GM21717 (cell line): ENCODE results near the gene KLK4.
"Not testable (repeated sequence)": the region's sequence is repeated elsewhere in the genome, so short reads cannot be mapped to it uniquely, and the experiment has no call there.

ENCODE experiments used
- ATAC-seq: cut with Tn5 transposase; IDR thresholded peaks from one replicate; pipeline ENCODE4 v1.9.1; 2021; ENCODE audit warnings: mild to moderate bottlenecking, moderate library complexity; ENCODE audit not compliant: unreplicated experiment

KLK4 gene

DNA sequence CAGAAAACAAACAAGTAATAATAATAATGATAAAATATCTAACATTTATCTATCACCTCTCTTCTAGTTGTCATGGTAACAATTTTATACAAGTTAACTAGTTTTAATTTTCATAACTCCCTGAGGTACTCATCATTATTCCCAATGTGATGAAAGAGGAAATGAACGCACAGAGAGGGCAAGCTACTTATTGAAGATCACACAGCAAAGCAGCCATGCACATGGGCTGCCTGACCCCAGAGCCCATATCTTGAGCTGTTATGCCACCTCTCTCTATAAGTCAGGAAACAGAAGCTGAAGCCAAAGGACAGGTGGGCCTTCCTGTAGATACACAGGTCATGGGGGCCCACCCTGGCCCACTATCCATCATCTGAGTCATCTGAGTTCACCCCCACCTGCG is 4.9 kb upstream of the KLK4 start:
- ATAC-seq: no peak

DNA sequence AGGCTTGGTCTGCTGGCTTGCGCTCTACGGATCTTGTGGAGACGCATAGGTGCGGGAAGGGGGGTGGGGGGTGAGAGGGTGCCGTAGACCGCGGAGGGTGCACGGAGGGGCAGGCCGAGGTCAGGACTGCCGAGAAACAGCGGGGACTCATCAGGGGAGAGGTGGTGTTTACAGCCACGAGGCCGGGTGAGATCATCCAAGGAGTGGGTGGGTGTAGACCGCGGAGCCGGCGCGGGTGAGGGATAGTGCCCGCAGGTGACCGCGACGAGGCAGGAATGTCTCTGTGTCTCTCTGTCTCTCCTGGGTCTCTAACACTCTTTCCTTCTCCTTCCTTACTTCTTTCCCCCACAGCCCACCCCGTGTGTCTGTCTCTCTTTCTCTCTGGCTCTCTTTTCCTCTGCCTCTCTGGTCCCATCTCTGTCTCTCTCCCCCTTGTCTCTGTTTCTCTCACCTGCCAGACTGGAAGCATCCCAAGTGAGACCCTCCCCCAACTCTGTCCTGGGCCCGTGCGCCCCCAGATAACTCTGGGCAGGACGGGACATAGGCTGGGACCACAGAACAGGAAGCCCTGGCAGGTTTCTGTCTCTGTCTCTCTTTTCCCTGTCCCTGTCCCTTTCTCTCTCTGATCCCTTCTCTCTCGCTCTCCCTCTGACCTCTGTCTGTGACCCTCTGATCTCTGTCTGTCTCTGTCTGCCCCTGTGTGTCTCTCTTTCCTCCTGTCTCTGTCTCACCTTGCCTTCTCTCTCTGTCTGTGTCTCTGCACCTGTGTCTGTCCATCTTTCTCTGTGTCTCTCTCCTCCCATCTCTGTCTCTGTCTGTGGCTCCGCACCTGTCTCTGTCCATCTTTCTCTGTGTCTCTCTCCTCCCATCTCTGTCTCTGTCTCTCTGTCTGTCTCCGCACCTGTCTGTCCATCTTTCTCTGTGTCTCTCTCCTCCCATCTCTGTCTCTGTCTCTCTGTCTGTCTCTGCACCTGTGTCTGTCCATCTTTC is 1.8 kb upstream of the KLK4 start:
- ATAC-seq: no peak

DNA sequence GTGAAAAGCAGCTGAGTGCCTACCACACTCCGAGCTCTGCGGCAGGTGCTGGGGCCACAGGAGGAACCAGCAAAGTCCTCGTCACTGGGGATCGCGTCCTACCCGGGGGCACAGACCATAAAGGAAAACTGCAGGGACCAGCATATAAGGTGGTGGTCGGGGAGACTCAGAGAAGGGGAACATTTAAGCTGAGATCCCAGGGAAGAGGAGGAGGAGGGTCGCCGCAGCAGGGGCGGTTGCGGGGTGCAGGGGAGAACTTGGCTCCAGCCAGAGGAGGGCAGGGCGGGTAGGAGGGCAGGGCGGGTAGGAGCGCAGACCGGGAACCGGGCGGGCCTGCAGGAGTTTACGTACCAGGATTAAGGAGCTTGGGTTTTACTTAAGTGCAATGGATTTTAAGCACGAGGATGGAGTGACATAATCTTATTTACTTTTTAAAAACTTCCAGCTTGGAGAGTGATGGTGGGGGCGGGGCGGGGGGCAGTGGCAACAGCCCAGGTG is 956 bp upstream of the KLK4 start:
- no peak for ATAC-seq

DNA sequence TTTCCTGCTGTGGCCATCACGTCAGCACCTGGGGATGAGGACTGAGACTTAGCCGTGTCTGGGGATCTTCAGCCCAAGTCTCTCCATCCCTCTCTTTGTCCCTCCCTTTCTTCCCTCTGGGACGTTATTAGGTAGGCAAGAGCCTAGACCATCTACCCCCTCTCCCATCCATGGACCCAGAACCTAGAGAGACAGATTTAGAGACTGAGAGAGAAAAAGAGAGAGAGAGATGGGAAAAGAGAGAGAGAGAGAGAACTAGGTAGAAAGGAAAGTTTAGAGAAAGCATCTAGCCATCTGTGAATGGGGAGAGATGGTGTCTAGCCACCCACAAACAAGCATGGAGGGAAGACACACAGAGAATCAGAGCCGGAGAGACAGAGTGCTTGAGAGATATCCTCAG is 473 bp downstream of the KLK4 start:
- ATAC-seq: no peak

DNA sequence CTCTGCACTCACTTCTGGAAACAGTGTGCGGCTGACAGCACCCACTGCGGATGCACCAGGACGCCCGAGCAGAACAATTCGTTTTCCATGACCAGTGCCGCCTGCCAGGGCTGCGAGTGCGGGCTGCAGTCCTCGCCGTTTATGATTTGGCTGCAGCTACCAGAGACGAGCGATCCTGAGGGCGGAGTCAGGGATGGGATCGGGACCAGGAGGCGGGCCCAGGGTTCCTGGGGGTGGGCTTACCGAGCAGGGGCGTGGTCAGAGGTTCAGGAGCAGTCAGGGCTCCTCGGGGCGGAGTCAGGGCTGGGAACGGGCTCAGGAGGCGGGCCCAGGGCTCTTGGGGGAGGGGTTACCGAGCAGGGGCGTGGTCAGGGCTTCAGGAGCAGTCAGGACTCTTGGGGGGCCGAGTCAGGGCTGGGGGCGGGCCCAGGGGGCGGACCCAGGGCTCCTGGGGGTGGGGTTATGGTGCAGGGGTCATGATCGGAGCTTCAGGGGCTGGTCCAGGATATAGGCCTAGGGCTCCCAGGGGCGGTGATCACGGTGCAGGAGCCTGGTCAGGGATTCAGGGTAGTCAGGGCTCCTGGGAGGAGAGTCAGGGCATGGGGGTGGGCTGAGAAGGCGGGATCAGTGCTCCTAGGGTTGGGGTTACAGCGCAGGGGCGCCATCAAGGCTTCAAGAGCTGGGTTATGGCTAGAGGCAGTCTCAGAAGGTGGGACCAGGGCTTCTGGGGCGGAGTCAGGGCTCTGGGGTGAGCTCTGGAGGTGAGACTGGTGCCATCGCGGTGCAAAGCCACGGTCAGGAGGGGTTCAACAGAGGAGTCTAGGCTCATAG is 1.7 kb downstream of the KLK4 start:
- ATAC-seq: no peak

DNA sequence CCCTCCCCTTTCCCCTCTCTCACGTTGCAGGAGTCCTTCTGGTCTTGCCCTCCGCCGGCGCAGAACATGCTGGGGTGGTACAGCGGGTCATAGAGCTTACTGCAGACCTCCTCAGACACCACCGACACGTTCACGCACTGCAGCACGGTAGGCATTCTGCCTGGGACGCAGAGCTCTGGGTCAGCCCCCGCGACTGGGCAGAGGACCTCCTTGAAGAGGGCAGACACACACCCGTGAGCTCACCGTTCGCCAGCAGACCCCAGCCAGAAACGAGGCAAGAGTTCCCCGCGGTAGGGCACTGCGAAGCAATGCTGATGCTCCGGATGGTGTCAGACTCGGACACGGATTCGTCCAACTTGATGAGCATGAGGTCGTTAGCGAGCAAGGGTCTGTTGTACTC is 2.9 kb downstream of the KLK4 start:
- ATAC-seq: no peak

DNA sequence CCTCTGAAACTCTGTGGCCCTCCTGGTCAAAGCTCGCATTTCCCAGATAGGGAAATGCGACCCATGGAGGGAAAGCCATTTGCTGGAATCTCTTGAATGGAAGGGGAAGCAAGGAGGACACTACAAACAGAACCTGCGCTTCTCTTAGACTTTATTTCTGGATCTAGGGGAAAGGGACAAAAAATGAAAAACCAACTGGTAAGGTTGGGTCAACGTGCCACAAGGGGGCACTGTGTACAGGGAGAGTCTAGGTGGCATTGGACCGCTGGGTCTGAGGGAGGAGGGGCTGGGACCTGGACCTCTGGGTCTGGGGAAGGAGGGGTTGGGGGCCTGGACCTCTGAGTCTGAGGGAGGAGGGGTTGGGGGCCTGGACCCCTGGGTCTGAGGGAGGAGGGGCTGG is 5.0 kb downstream of the KLK4 start:
- ATAC-seq: no peak

DNA sequence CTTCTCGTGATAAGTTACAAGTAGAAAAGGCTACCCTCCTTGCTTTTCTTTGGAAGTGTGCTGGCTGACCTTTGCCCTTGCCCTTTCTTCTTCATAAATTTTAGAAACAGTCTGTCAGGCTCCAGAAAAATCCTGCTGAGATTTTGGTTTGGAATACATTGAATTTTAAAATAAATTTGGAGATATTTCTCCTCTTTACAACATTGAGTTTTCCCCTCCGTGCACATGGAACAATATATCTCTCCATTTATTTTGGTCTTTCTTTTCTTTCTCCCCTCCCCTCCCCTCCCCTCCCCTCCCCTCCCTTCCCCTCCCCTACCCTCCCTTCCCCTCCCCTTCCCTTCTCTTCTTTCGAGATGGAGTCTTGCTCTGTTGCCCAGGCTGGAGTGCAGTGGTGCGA is 8.6 kb downstream of the KLK4 start:
- ATAC-seq: no peak

DNA sequence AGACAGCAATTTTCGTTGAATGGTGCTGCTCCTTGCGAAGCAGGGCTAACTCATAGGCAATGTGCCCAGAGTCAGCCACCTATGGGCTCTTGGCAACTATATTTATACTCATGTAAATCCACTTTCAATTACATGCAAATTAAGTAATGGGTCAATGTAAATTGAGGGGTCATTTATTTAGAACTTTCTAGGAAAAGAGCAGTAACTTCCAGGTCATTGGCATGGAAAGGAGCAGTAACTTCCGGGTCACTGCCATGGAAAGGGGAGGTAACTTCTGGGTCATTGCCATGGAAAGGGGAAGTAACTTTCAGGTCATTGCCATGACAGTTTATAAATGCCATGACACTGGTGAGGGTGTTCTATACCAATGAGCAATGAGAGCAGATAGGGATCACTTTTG is 11.6 kb downstream of the KLK4 start:
- ATAC-seq: no peak

DNA sequence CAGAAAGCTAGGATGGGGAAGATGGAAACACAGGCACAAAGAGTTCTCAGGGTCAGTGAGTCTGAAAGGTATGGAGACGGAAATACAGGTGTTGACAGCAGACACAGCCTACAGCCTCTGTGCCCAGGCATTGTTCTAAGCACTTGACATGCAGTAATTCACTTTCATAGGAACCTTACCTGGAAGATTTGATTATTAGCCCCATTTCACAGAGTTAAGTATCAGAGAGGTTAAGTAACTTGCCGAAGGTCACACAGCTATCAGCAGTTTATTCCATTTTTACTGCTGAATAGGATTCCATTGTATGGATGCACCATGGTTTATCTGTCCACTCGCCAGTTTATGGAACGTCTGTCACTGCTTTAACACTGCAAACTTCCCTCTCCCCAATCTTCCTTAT is 13.2 kb downstream of the KLK4 start:
- no peak for ATAC-seq

DNA sequence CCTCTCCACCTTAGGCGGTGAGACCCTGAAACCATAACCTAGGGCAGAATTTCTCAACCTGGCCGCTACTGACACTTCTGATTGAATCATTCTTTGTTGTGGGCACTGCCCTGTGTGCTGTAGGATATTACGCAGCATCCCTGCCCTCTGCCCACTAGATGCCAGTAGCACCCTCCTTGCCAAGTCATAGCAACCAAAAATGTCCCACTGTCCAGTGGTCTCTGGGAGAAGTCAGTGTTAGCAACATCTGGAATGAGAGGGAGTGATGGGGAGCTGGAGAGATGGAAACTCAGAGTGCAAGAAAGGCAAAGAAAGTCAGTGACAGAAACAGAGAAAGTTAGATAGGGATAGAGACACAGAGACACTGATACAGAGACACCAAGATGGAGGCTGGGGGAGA is 13.6 kb downstream of the KLK4 start:
- ATAC-seq: no peak

DNA sequence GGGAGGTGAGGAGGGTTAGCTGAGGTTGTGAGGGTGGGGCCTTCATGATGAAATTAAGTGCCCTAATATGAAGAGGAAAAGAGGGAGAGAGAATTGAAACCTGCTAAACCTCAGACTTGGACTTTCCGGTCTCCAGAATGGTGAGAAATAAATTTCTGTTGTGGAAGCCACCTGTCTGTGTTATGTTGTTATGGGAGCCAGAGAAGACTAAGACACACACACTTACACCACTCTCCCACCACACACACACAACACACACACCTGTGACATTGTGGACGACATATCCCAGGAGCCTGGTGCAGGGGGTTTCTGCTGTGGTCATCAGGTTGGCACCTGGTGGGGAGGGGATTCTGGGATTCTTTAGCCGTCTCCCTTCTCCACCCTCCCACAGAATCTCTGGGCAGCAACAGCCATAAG is 14.0 kb downstream of the KLK4 start:
- ATAC-seq: peak; percentile 22

DNA sequence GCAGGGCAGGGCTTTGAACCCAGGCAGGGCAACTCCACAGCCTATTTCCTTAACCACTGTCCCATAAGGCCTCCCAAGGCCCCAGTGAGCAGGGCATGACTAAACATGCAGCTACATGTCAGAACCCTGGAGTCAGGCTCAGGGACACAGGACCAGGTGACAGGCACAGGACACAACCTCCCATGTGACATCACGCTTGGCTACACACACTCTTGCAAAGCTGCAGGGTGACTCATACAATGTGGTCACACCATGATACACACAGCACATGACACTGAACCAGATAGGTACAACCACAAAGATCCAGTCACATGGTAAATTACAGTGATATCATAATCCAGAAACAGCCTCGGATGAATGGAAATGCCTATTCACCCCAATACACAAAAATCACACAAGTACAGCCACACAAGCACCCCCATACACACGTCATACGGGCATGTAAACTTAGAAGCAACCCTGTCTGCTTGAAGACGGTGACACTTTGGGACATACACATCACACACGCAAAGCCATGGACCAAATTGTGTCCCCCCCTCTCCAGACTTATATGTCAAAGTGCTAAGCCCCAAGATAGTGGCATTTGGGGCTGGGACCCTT is 14.5 kb downstream of the KLK4 start:
- ATAC-seq: peak; percentile 69

DNA sequence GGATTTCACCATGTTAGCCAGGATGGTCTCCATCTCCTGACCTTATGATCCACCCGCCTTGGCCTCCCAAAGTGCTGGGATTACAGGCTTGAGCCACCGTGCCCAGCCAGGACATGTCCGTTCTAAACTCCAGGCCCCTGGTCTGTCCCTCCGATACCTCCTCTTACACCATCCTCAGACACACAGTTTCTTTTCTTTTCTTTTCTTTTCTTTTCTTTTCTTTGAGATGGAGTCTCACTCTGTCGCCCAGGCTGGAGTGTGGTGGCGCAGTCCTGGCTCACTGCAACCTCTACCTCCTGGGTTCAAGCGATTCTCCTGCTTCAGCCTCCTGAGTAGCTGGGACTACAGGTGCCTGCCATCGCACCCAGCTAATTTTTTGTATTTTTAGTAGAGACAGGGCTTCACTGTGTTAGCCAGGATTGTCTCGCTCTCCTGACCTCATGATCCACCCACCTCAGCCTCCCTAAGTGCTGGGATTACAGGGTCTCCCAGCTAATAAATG is 15.1 kb downstream of the KLK4 start:
- not testable (repeated sequence) for ATAC-seq

DNA sequence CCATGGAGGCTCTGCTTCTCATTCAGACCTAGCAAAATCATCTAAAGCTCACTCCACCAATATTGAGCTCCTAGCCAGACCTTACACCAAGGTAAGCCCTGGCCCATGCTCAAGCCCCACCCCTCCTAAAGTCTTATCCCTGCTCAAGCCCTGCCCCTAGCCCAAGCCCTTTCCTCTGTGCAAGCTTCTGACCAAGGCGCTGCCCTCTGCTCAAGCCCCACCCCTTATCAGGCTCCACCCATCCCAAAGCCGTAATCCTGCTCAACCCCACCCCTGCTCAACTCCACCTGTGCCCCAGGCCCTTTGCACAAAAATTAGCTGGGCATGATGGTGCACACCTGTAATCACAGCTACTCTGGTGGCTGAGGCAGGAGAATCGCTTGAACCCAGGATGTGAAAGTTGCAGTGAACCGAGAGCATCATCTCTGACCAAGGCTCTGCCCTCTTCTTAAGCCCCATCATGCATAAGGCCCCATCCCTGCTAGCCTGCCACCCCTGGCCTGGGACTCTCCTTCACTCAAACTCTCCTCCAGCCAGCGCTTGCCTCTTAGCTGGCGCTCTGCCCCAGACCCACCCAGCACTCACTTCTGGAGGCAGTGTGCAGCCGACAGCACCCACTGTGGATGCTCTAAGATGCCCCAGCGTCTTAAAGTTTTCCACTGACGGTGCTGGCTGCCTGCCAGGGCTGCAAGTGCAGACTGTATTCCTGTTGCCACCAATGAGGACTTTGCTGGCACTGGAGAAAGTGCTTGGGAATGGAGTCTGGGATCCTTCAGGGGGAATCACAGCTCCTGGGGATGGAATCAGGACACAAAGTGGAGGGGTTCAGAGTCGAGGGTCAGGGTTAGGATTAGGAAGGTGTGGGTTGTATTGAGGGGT is 16.5 kb downstream of the KLK4 start:
- no peak for ATAC-seq

DNA sequence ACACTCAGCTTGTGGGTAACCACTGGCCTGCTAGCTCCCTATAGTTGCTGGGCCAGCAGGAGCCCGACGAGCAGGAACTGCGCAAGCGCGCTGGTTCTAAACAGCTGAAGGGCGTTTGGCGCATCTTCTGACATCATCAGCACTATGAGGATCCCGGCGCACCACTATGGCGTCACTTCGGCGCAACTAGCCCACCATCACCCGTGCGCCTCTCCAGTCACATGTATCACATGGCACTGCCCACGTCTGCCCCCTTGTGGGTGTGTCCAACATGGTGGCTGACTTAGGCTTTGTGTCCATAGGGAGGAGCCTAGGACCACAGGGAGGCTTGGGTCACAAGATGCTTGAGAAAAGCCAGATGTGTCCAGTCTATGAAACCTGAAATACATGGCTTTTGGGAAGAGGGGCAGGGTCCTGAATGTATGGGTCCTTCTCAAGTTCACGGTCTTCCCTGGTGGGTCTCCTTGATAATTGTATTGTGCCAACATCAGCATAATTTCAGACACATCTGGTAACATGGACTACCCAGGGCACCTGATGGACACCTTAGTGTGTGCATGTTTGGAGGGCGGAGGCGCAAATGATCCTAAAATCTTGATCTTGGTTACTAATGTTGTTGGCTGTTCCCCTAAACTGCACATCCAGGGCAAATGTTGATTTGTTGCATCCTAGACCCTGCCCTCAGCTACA is 18.0 kb downstream of the KLK4 start:
- ATAC-seq: no peak

DNA sequence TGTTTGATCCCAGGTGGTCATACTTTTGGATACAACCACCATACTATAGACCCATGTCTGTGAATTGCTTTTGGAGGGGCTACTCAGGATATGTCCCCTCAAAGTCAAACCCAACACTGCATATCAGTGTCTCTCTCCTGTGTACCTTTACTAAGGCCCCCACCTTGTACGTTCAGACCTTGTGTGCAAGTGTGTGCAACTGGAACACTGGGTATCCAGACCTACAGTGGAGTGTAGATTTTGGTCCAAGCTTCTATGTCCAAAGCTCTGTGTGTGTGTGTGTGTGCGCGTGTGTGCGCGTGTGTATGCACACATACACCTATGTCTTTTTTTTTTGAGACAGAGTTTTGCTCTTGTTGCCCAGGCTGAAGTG is 20.0 kb downstream of the KLK4 start:
- ATAC-seq: no peak

DNA sequence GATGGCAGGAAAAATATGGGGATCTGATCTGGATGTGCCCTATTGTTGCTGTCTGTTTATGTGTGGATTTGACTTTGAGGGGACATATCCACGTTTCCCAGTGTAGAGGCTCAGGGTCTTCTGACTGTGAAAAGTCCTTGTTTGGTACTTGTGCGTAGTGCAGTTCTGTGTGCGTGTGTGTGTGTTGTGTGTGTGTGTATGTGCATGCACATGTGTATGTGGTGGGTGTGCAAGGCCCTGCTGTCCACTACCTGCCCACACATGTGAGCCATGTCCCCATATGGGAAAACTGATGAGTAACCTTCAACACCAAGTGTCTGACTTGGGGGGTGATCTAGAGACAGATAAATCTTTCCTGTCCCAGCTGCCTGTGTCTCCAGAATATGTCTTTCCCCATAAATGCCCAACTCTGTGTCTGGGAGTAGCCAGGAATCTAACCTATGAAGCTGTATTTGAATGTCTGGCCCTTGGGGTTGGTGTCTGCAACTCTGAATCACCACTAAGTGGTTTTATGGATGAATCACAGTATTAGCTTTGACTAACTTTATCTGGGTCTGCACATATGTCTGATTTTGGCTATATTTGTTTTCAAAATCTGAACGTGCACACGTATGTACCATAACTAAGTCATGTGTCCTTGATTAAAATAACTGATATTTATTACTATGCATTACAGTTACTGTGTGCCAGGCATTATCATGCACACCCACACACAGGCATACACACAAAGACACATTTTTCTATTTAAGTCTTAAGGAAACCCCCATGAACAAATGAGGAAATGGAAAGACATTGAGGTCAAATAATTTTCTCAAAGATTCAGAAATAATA is 20.6 kb downstream of the KLK4 start:
- no peak for ATAC-seq

DNA sequence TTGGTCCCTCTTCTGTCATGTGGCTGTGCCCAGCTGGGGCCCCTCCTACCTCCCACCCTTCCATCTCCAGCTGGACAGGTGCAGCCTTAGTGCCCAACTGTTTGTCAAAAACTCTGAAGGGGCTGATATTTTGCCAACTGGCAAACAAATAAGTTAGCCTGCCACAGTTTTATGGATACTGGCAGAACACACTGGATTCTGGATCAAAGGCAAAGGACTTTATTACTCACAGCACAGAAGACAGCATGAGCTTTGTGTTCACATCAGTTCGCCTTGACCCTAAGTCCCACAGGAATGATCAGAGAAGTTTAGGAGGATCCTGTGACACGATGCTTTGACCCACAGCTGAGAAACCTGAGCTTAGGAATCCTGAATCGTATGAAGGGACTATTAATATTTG is 21.6 kb downstream of the KLK4 start:
- ATAC-seq: no peak
